Measurements from ENCODE around the gene TSC1.
A peak's percentile ranks its signal among the peaks of the same experiment; 100 is the strongest.

The TSC1 gene

GRCh38 chr9:132877824-132878694 lies 66.4 kb downstream of the TSC1 start, which contains the start of gene AK8 (continued):
- TF ChIP-seq PRDM2 (tag by site-specific recombination; IDR thresholded peaks at IDR 0.05; ENCODE audit: borderline replicate concordance) = no peak
- TF ChIP-seq, protein P1, sequence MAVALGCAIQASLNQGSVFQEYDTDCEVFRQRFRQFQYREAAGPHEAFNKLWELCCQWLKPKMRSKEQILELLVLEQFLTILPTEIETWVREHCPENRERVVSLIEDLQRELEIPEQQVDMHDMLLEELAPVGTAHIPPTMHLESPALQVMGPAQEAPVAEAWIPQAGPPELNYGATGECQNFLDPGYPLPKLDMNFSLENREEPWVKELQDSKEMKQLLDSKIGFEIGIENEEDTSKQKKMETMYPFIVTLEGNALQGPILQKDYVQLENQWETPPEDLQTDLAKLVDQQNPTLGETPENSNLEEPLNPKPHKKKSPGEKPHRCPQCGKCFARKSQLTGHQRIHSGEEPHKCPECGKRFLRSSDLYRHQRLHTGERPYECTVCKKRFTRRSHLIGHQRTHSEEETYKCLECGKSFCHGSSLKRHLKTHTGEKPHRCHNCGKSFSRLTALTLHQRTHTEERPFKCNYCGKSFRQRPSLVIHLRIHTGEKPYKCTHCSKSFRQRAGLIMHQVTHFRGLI (tag by site-specific recombination; IDR thresholded peaks at IDR 0.05) = peak; percentile 15
- TF ChIP-seq KLF16 (tag by site-specific recombination; IDR thresholded peaks at IDR 0.05) = peak; percentile 52; the same call in 1 of the 2 replicates
- TF ChIP-seq ZSCAN30 (tag by site-specific recombination; IDR thresholded peaks at IDR 0.05) = peak; percentile 82; the same call in 1 of the 2 replicates
- no peak for TF ChIP-seq ZFP37 (tag by site-specific recombination; IDR thresholded peaks at IDR 0.05)
- TF ChIP-seq ZNF140 (tag by site-specific recombination; IDR thresholded peaks at IDR 0.05) = no peak
- no peak for TF ChIP-seq ZNF394 (tag by site-specific recombination; IDR thresholded peaks at IDR 0.05; ENCODE audit: borderline replicate concordance)
- no peak for TF ChIP-seq ZNF146 (tag by site-specific recombination; IDR thresholded peaks at IDR 0.05)
- no peak for TF ChIP-seq PRDM1 (tag by site-specific recombination; IDR thresholded peaks at IDR 0.05)
- TF ChIP-seq, protein P2, sequence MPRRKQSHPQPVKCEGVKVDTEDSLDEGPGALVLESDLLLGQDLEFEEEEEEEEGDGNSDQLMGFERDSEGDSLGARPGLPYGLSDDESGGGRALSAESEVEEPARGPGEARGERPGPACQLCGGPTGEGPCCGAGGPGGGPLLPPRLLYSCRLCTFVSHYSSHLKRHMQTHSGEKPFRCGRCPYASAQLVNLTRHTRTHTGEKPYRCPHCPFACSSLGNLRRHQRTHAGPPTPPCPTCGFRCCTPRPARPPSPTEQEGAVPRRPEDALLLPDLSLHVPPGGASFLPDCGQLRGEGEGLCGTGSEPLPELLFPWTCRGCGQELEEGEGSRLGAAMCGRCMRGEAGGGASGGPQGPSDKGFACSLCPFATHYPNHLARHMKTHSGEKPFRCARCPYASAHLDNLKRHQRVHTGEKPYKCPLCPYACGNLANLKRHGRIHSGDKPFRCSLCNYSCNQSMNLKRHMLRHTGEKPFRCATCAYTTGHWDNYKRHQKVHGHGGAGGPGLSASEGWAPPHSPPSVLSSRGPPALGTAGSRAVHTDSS (tag by site-specific recombination; IDR thresholded peaks at IDR 0.05) = no peak
- TF ChIP-seq INSM2 (tag by site-specific recombination; IDR thresholded peaks at IDR 0.05) = 0 out of 2 replicates have a peak, but pooled peaks have one; percentile 40
- TF ChIP-seq HOXA7 (CRISPR knock-in tag; IDR thresholded peaks at IDR 0.05; ENCODE audit: borderline replicate concordance) = no peak
- TF ChIP-seq SALL2 (tag by site-specific recombination; IDR thresholded peaks at IDR 0.05; ENCODE audit: borderline replicate concordance) = no peak
- no peak for TF ChIP-seq ZNF37A (tag by site-specific recombination; IDR thresholded peaks at IDR 0.05)
- TF ChIP-seq ZBTB8A (tag by site-specific recombination; IDR thresholded peaks at IDR 0.05) = peak; percentile 37
- TF ChIP-seq ZNF391 (tag by site-specific recombination; IDR thresholded peaks at IDR 0.05; ENCODE audit: borderline replicate concordance, low read depth) = no peak
- TF ChIP-seq SCRT1 (tag by site-specific recombination; IDR thresholded peaks at IDR 0.05; ENCODE audit: borderline replicate concordance) = no peak
- no peak for TF ChIP-seq ZNF416 (tag by site-specific recombination; IDR thresholded peaks at IDR 0.05)
- TF ChIP-seq ZIC2 (tag by site-specific recombination; IDR thresholded peaks at IDR 0.05) = no peak
- no peak for TF ChIP-seq ZNF350 (tag by site-specific recombination; IDR thresholded peaks at IDR 0.05)
- no peak for TF ChIP-seq ZNF560 (tag by site-specific recombination; IDR thresholded peaks at IDR 0.05; ENCODE audit: borderline replicate concordance)
- TF ChIP-seq ZNF211 (tag by site-specific recombination; IDR thresholded peaks at IDR 0.05; ENCODE audit: low read depth) = no peak
- TF ChIP-seq ZNF621 (tag by site-specific recombination; IDR thresholded peaks at IDR 0.05) = no peak
- peak; percentile 66 for TF ChIP-seq GLIS1 (tag by site-specific recombination; IDR thresholded peaks at IDR 0.05)
- TF ChIP-seq ZNF514 (tag by site-specific recombination; IDR thresholded peaks at IDR 0.05) = no peak
- TF ChIP-seq ZNF544 (tag by site-specific recombination; IDR thresholded peaks at IDR 0.05) = no peak
- TF ChIP-seq ZFHX2 (tag by site-specific recombination; conservative IDR thresholded peaks at IDR 0.05) = peak; percentile 57
- TF ChIP-seq ZNF335 (tag by site-specific recombination; conservative IDR thresholded peaks at IDR 0.05) = peak; percentile 86
- TF ChIP-seq ZNF664 (tag by site-specific recombination; IDR thresholded peaks at IDR 0.05) = no peak
- no peak for TF ChIP-seq ZNF555 (tag by site-specific recombination; conservative IDR thresholded peaks at IDR 0.05)
